ENCODE results near the gene INHBC.

DNA sequence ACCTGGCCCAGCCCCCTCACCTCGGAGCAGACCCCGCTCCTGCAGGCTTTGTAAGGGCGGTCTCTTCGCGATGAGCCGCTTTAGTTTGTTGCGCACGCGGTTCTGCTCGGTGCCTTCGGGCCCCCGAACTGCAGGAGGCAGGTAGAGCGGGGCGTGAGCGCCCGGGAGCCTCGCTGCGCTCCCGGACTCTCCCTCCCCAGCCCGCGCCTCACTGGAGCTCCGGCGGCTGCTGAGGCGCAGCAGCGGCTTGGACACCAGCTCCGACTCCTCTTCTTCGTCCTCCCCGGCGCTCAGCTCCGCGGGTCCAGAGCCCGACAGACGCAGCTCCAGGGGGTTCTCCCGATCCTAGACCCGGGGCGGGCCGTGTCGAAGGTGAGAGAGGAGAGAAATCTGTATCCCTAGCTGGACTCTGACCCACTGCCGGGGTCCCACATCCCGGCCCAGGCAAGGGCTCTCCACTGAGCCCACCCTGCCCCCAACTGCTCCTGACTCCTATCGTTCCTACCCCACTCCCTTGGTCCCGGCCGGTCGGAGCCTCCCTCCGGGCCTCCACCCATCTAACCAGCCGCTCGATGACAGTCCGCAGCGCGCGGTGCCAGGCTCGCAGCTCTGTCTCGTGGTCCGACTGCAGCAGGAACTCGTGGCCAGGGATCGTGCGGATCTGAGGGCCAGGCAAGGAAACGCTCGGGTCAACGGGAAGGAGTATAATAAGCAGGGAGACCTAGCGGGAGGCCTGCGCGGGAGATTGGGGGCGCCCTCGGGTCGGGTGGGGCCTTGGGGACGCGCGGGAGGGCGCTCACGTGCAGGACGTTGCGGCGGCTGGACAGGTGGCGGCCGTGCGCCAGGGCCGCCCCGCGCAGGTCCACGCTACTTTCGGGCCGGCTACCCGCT, 40.9 kb downstream of the INHBC start:
- no peak for TF ChIP-seq CTCF (IDR thresholded peaks at IDR 0.05)
- no peak for TF ChIP-seq POLR2A (IDR thresholded peaks at IDR 0.05)
